GM18868 (cell line): ENCODE measurements around the gene SDS.

Experiments
- ATAC-seq: cut with Tn5 transposase; IDR thresholded peaks from one replicate; pipeline ENCODE4 v1.9.1; 2021; ENCODE audit warnings: mild to moderate bottlenecking, moderate library complexity; ENCODE audit not compliant: unreplicated experiment

SDS gene

GRCh38 chr12:113425960-113426453 lies 22.3 kb upstream of the SDS start:
- no peak for ATAC-seq

DNA sequence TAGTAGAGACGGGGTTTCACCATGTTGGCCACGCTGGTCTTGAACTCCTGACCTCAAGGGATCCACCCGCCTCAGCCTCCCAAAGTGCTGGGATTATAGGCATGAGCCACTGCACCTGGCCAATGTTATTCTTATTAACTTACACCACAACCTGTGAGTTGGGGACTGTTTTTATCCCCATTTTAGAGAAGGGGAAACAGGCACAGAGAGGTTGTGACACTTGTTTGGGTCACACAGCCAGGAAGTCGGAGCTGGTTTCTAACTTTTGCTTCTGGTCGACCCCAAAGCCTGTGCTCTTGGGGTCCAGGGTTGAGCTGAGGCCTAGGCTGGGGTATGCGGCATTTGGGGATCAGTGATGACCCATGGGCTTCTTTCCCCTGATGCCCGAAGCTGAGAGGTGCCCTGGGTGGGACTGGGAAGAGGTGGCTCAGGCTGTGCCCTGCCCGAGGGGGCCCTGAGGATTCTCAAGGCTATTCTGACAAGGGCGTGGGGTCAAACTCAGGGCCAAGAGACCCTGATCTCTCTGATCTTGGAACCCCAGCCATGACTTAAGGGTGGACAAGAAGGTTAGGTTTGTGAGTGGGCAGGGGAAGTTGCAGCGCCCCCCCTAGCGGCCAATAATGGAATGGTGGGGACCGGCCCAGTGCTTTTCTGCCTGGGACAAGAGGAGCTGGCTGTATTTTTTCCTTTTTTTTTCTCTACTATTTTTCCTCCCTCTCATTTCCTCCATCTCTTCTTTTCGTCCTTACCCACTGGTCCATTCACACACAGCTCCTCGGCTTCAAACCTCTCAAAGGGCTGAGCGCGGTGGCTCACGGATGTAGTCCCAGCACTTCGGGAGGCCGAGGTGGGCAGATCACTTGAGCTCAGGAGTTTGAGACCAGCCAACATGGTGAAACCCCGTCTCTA lies 21.5 kb upstream of the SDS start:
- ATAC-seq: no peak

DNA sequence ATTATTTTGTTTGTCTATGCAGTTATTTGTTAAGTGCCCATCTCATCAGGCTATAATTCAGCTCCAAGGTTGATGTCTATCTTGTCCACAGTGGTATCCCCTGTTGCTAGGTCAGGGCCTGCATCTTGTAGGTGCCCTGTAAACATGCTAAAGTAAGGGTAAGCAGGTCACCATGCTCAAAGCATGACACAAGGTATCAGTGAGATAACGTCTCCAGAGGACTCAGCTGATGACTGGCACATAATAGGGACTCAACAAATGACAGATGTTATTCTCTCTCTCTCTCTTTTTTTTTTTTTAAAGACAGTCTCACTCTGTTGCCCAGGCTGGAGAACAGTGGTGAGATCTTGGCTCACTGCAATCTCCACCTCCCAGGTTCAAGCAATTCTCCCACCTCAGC lies 20.8 kb upstream of the SDS start:
- ATAC-seq: no peak

DNA sequence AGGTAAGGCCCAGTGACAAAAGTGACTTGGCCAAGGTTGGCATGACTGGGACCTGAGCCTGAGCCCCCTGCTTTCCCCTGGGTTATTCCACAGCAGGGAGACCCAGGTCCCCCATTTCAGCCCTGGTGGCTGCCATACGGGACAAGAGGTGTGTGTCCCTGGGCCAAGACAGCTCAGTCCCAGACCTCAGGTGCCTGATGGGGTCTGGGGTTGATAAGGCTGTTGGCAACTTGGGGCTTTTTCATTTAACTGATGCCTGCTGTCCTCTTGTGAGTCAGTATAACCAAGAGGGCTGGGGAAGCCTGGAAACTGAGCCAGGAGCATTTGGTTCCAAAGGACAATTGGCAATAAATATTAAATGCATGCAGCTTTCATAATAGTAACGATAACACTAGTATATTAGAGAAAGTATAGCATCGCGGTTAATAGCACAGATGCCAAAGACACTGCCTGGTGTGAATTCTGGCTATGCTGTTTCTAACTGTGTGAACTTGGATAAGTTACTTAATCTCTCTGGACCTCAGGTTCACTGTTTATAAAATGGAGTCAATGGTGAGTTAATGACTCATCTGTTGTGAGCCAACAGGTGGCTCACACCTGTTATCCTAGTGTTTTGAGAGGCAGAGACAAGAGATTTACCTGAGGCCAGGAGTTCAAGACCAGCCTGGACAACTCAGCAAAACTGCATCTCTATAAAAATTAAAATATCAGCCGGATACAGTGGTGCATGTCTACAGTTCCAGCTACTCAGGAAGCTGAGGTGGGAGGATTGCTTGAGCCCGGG lies 19.4 kb upstream of the SDS start:
- no peak for ATAC-seq

GRCh38 chr12:113422030-113422885 lies 18.6 kb upstream of the SDS start, which contains the start of gene SDSL:
SDSL (plus strand) TSS chr12:113422380; CDS start chr12:113427983, 5,603 bp downstream.
- peak; percentile 95 for ATAC-seq

DNA sequence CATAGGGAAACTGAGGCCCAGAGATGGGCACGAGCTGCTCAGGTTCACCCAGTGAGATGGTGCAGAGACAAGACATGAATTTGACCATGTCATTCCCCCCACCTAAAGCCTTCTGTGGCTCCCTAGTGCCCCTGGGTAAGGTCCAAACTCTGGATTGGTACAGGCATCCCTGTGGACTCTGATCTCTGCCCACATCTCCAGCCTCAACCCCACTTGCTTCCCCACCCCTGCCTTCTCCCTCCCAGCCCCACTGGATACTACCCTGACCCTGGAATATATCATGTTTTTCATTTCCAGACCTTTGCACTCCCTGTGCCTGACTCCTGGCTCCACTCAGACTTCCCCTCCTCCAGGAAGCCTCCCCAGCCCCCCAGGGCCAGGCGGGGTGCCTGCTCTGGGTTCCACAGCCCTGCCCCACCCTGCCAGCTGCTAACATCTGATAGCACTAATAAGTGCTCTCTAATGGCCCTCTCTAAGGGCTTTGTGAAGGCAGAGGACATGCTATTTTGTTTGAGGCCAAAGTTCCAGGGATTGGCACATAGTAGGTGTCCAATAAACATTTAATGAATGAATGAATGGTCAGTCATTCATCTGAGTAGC lies 17.4 kb upstream of the SDS start:
- no peak for ATAC-seq

GRCh38 chr12:113418213-113418879 lies 14.7 kb upstream of the SDS start:
- no peak for ATAC-seq

DNA sequence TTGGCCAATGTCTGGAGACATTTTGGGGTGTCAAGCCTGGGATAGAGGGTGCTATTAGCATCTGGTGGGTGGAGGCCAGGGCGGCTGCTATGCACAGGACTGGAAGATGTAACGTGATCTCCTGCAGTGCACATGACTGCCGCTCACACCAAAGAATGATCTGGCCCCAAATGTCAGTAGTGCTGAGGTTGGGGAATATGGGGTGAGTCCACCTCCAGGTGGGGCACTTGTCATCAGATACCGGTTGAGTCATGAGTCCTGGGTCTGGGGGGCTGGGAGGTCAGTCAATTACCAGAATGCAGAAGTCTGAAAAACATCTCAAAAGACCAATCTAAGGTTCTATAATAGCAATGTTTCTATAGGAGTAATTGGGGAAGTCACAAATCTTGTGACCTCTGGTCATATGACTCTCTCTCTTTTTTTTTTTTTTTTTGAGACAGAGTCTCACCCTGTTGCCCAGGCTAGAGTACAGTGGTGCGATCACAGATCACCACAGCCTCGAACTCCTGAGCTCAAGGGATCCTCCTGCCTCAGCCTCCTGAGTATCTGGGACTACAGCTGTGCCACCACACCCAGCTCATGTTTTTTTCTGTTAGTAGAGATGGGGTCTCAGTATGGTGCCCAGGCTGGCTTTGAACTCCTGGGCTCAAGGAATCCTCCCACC lies 12.5 kb upstream of the SDS start:
- ATAC-seq: no peak

- no peak for ATAC-seq
Observed at GRCh38 chr12:113414519-113415038, 10.9 kb upstream of the SDS start.

- no peak for ATAC-seq
Observed at GRCh38 chr12:113413488-113413939, 9.8 kb upstream of the SDS start.

- ATAC-seq: no peak
Observed at GRCh38 chr12:113409462-113410124, 5.9 kb upstream of the SDS start.

GRCh38 chr12:113408756-113409298 lies 5.1 kb upstream of the SDS start:
- no peak for ATAC-seq

- ATAC-seq: no peak
Observed at GRCh38 chr12:113407931-113408600, 4.4 kb upstream of the SDS start.

DNA sequence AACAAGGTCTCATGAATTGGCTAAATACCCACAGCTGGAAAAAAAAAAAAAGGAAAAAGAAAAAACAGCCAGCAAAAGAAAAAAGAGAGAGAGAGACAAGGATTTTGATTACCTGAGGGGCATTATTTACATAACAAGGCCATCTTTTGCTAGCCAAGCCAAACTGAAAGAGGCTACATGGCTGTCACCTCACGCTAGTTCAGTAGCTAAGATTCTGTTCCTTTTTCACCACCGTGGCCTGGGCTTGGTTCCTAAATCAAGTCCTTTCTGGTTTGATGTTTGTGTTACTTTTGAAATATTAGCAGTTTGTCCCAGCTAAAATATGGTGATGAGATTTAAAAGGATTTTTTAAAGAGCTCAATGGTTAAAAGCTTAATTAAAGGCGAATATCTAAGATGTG lies 2.0 kb upstream of the SDS start:
- ATAC-seq: no peak

- no peak for ATAC-seq
Observed at GRCh38 chr12:113402586-113403260, 964 bp downstream of the SDS start.

DNA sequence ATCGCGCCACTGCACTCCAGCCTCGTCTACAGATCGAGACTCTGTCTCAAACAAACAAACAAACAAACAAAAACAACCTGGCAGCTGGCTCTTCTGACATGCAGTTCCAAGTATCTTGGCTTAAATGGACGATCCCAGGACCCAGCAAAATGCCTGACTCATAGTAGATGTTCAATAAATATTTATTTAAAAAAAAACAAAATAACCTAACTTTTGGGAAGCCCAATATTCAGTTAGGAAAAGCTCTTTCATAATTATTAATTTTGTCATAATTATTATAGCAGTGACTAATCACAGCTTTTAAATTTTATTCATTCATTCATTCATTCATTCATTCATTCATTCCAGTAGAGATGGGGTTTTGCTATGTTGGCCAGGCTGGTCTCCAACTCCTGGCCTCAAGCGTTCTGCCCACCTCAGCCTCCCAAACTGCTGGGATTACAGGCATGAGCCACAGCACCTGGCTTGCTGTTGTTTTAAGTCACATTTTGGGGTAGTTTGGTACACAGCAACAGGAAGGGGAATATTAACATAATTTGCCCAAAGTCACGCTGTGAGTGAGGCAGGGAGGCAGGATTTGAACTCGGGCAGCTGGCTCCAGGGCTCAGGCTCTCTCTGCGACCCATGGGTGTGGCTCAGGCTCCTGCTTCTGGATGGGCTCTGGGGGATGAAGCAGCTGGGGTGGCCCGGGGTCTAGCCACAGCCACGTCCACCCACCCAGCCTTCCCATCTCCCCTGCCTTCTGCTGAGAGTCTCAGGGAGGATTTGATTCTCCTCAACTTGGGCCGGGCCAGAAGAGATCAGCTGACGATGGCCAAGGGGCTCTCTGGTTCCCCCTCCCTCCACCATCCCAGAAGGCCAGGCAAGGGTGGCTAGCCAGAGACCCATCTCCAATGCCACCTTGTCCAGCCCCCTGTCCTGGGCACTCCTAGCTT lies 2.4 kb downstream of the SDS start:
- no peak for ATAC-seq
